PFSK-1 (cell line): ENCODE measurements around the gene ADD3.

ENCODE experiments used
- POLR2AphosphoS5 ChIP-seq: IDR thresholded peaks from 2 replicates; pipeline ENCODE4 v1.6.1; 2012; ENCODE audit warnings: low read depth, mild to moderate bottlenecking, control low read depth, low read length, moderate library complexity
- SIN3A ChIP-seq: IDR thresholded peaks from 2 replicates; pipeline ENCODE4 v1.6.1; 2012; ENCODE audit warnings: mild to moderate bottlenecking, low read length, moderate library complexity, borderline replicate concordance; ENCODE audit not compliant: insufficient read depth
- TF ChIP-seq, protein P1 (sequence below), 2 experiments: IDR thresholded peaks; 2 replicates each; pipeline versions ENCODE4 v1.6.1 to v1.8.0; 2011 to 2012; ENCODE audit warnings: low read depth in 2 of 2, low read length in 2 of 2, control low read depth in 1 of 2, inconsistent platforms in 1 of 2, mild to moderate bottlenecking in 1 of 2, moderate library complexity in 1 of 2; ENCODE audit not compliant: insufficient read depth in 1 of 2

DNA sequence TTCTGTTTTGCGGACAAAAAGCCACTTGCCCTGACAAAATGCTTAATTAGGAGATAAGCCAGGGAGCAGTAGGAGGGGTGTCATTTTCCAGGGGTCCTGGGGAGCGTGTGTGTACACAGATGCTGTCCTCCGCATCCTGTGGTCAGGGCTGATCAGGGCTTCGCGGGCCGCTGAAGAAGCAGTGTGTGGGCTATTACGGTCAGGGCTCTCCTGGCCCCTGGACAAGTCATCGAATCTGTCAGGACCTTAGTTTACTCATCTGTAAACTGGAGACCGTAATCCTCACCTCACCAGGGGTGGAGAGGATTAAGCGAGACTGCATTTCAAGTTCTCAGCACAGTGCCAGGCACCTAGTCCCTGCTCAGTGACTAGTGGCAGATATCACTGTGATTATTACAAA, 173.7 kb downstream of the ADD3 start:
- TF ChIP-seq POLR2AphosphoS5, result no peak
- no peak for TF ChIP-seq SIN3A
- TF ChIP-seq, protein P1, sequence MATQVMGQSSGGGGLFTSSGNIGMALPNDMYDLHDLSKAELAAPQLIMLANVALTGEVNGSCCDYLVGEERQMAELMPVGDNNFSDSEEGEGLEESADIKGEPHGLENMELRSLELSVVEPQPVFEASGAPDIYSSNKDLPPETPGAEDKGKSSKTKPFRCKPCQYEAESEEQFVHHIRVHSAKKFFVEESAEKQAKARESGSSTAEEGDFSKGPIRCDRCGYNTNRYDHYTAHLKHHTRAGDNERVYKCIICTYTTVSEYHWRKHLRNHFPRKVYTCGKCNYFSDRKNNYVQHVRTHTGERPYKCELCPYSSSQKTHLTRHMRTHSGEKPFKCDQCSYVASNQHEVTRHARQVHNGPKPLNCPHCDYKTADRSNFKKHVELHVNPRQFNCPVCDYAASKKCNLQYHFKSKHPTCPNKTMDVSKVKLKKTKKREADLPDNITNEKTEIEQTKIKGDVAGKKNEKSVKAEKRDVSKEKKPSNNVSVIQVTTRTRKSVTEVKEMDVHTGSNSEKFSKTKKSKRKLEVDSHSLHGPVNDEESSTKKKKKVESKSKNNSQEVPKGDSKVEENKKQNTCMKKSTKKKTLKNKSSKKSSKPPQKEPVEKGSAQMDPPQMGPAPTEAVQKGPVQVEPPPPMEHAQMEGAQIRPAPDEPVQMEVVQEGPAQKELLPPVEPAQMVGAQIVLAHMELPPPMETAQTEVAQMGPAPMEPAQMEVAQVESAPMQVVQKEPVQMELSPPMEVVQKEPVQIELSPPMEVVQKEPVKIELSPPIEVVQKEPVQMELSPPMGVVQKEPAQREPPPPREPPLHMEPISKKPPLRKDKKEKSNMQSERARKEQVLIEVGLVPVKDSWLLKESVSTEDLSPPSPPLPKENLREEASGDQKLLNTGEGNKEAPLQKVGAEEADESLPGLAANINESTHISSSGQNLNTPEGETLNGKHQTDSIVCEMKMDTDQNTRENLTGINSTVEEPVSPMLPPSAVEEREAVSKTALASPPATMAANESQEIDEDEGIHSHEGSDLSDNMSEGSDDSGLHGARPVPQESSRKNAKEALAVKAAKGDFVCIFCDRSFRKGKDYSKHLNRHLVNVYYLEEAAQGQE (IDR thresholded peaks at IDR 0.05; ENCODE audit: insufficient read depth in 1 of 2, low read depth in 2 of 2, low read length in 2 of 2), result no peak
